ENCODE data around the gene C12orf76. TPM values are rescaled to one million over a fixed set of nuclear protein-coding genes. Genes with fewer than 3 reads are reported as not detected.

C12orf76 gene
- total RNA-seq, 1 experiment from 2014 or later, result 10.1 TPM

- Histone ChIP-seq H3K4me3 (replicated peaks in 1 of 2; ENCODE audit: low read depth in 1 of 2, low read length in 2 of 2) (no peak overlapping the region), H3K9me3 (ENCODE audit: control insufficient read depth in 1 of 2, insufficient read depth in 1 of 2, low read depth in 1 of 2, low read length in 2 of 2) (no peaks in the 10 kb centered on the region), H3K27ac (ENCODE audit: low read depth, low read length) (no peak overlapping the region), H3K4me2 (ENCODE audit: low read length) (no peak overlapping the region), H3K9ac (ENCODE audit: low read length) (no peak overlapping the region), H3K4me1 (ENCODE audit: control insufficient read depth in 1 of 2, insufficient read depth in 2 of 2, low read length in 2 of 2) (no peaks in the 10 kb centered on the region), H3K36me3 (ENCODE audit: control insufficient read depth in 1 of 2, insufficient read depth in 2 of 2, low read length in 2 of 2) (no peaks in the 10 kb centered on the region), H3K27me3 (ENCODE audit: insufficient read depth, low read length) (no peaks in the 10 kb centered on the region; the same call in 1 of the 2 replicates), H2AFZ (ENCODE audit: low read depth, low read length, poor library complexity, severe bottlenecking) (no peak overlapping the region), H3K9me2 (ENCODE audit: insufficient read depth) (no peaks in the 10 kb centered on the region), H3K79me2 (ENCODE audit: insufficient read depth, low read length) (no peaks in the 10 kb centered on the region), H4K20me1 (ENCODE audit: insufficient read depth) (no peaks in the 10 kb centered on the region)
- ChIA-PET CTCF (no interaction called here), RAD21 (ENCODE audit: low non-redundant PET in 1 of 2, low total read pairs in 2 of 2, uncharacterized antibody in 2 of 2, unreplicated experiment in 2 of 2) (no interaction called here), POLR2A (no interaction called here)
- intact Hi-C loops (cut with micrococcal nuclease), result no loop called here
- no TSS peak for BruUV-seq (replicated peaks)
- DNase-seq (ENCODE audit: low read depth, low spot score), result no peak
- ATAC-seq, result no peak
- no peak for TF ChIP-seq TCF7L2 (IDR thresholded peaks at IDR 0.05; ENCODE audit: borderline replicate concordance, extremely low read depth, insufficient read depth, insufficient read length)
- TF ChIP-seq SIN3A (IDR thresholded peaks at IDR 0.05; ENCODE audit: low read depth), result no peak
- TF ChIP-seq SRF (IDR thresholded peaks at IDR 0.05; ENCODE audit: low read depth), result no peak
- TF ChIP-seq CEBPB (IDR thresholded peaks at IDR 0.05; ENCODE audit: low read depth), result no peak
- no peak for TF ChIP-seq ATF3 (IDR thresholded peaks at IDR 0.05)
- TF ChIP-seq YY1 (IDR thresholded peaks at IDR 0.05; ENCODE audit: extremely low read depth, insufficient replicate concordance, low read depth, low read length), result no peak
- no peak for TF ChIP-seq JUND (IDR thresholded peaks at IDR 0.05)
- no peak for TF ChIP-seq ELF1 (IDR thresholded peaks at IDR 0.05; ENCODE audit: borderline replicate concordance, low read depth)
These were observed 36.1 kb upstream of the C12orf76 start for GRCh38 chr12:110084314-110085015.

- intact Hi-C loops (cut with micrococcal nuclease), result no loop called here
- Histone ChIP-seq H3K27me3 (ENCODE audit: insufficient read depth, low read length) (no peaks in the 10 kb centered on the region), H3K4me3 (replicated peaks in 1 of 2; ENCODE audit: low read depth in 1 of 2, low read length in 2 of 2) (no peak overlapping the region), H4K20me1 (ENCODE audit: insufficient read depth) (no peaks in the 10 kb centered on the region), H3K9me3 (ENCODE audit: control insufficient read depth in 1 of 2, insufficient read depth in 1 of 2, low read depth in 1 of 2, low read length in 2 of 2) (no peaks in the 10 kb centered on the region), H3K27ac (ENCODE audit: low read depth, low read length) (no peak overlapping the region), H3K9ac (ENCODE audit: low read length) (no peak overlapping the region), H3K4me1 (ENCODE audit: control insufficient read depth in 1 of 2, insufficient read depth in 2 of 2, low read length in 2 of 2) (no peaks in the 10 kb centered on the region), H3K9me2 (ENCODE audit: insufficient read depth) (no peaks in the 10 kb centered on the region), H3K36me3 (ENCODE audit: control insufficient read depth in 1 of 2, insufficient read depth in 2 of 2, low read length in 2 of 2) (no peaks in the 10 kb centered on the region), H3K4me2 (ENCODE audit: low read length) (no peak overlapping the region), H2AFZ (ENCODE audit: low read depth, low read length, poor library complexity, severe bottlenecking) (no peak overlapping the region), H3K79me2 (ENCODE audit: insufficient read depth, low read length) (no peaks in the 10 kb centered on the region)
- ChIA-PET CTCF (no interaction called here), RAD21 (ENCODE audit: low non-redundant PET in 1 of 2, low total read pairs in 2 of 2, uncharacterized antibody in 2 of 2, unreplicated experiment in 2 of 2) (no interaction called here), POLR2A (no interaction called here)
- ATAC-seq, result no peak
- BruUV-seq (replicated peaks), result no TSS peak
- no peak for DNase-seq (ENCODE audit: low read depth, low spot score)
- TF ChIP-seq TCF7L2 (IDR thresholded peaks at IDR 0.05; ENCODE audit: borderline replicate concordance, extremely low read depth, insufficient read depth, insufficient read length) (no peak), EZH2phosphoT487 (IDR thresholded peaks at IDR 0.05; ENCODE audit: borderline replicate concordance) (no peak), YY1 (IDR thresholded peaks at IDR 0.05; ENCODE audit: extremely low read depth, insufficient replicate concordance, low read depth, low read length) (no peak), JUND (IDR thresholded peaks at IDR 0.05) (no peak), ZNF274 (IDR thresholded peaks at IDR 0.05; ENCODE audit: low read depth, low read length) (no peak), ATF3 (IDR thresholded peaks at IDR 0.05) (no peak), CEBPB (IDR thresholded peaks at IDR 0.05; ENCODE audit: low read depth) (no peak), POLR2A (IDR thresholded peaks at IDR 0.05; ENCODE audit: borderline replicate concordance, extremely low read depth, insufficient read depth, insufficient read length) (no peak), REST (IDR thresholded peaks at IDR 0.05; ENCODE audit: low read depth) (no peak), EGR1 (IDR thresholded peaks at IDR 0.05; ENCODE audit: low read depth) (no peak)
These were observed 32.1 kb upstream of the C12orf76 start for GRCh38 chr12:110080410-110080809.
